HL-60 (cell line): Measurements from ENCODE around the gene NSMF.

Source experiments
- DNase-seq, 2 experiments: peaks; one replicate each; pipeline ENCODE4 v3.0.0-alpha.2; 2010 to 2020; ENCODE audit warnings: low read depth in 1 of 2, low spot score in 1 of 2
- H3K27ac ChIP-seq: fragments of 250-450 bp; sonication (Bioruptor Pico); replicated peaks from 2 replicates; pipeline ENCODE4 v1.5.1; 2020; ENCODE audit warnings: mild to moderate bottlenecking, moderate library complexity
- H3K27me3 ChIP-seq: fragments of 250-450 bp; sonication (Bioruptor Pico); 2 replicates; pipeline ENCODE4 v1.5.1; 2021; ENCODE audit warnings: mild to moderate bottlenecking, moderate library complexity; ENCODE audit not compliant: insufficient read depth, poor library complexity, severe bottlenecking
- H3K4me3 ChIP-seq: replicated peaks from 2 replicates; pipeline ENCODE4 v1.5.1; 2011; ENCODE audit warnings: mild to moderate bottlenecking, control low read depth, low read length; ENCODE audit not compliant: insufficient read depth
- GABPA ChIP-seq: IDR thresholded peaks from 2 replicates; pipeline ENCODE4 v1.6.1; 2012; ENCODE audit warnings: low read depth
- POLR2AphosphoS5 ChIP-seq: IDR thresholded peaks from 2 replicates; pipeline ENCODE4 v1.6.1; 2012; ENCODE audit warnings: low read depth
- REST ChIP-seq: IDR thresholded peaks from 2 replicates; pipeline ENCODE4 v1.6.1; 2012; ENCODE audit warnings: low read depth; ENCODE audit not compliant: insufficient replicate concordance
- SPI1 ChIP-seq: IDR thresholded peaks from 2 replicates; pipeline ENCODE4 v1.6.1; 2012; ENCODE audit warnings: low read depth, mild to moderate bottlenecking, borderline replicate concordance
- TF ChIP-seq, protein P1 (sequence below): IDR thresholded peaks from one replicate; pipeline ENCODE4 v1.5.1; 2011; ENCODE audit warnings: low read length, control low read depth, inconsistent platforms; ENCODE audit not compliant: insufficient read depth

NSMF gene

GRCh38 chr9:137475666-137476065 lies 16.5 kb upstream of the NSMF start:
- no peak for DNase-seq
- TF ChIP-seq SPI1, result no peak
- no peak for TF ChIP-seq GABPA
- TF ChIP-seq POLR2AphosphoS5, result no peak
- Histone ChIP-seq H3K27ac (no peak overlapping the region), H3K27me3 (no peaks in the 10 kb centered on the region), H3K4me3 (no peak overlapping the region)

GRCh38 chr9:137474271-137474670 lies 15.1 kb upstream of the NSMF start:
- Histone ChIP-seq H3K27ac (no peak overlapping the region), H3K27me3 (no peaks in the 10 kb centered on the region), H3K4me3 (no peak overlapping the region)
- TF ChIP-seq GABPA, result no peak
- no peak for TF ChIP-seq POLR2AphosphoS5
- TF ChIP-seq, protein P1, sequence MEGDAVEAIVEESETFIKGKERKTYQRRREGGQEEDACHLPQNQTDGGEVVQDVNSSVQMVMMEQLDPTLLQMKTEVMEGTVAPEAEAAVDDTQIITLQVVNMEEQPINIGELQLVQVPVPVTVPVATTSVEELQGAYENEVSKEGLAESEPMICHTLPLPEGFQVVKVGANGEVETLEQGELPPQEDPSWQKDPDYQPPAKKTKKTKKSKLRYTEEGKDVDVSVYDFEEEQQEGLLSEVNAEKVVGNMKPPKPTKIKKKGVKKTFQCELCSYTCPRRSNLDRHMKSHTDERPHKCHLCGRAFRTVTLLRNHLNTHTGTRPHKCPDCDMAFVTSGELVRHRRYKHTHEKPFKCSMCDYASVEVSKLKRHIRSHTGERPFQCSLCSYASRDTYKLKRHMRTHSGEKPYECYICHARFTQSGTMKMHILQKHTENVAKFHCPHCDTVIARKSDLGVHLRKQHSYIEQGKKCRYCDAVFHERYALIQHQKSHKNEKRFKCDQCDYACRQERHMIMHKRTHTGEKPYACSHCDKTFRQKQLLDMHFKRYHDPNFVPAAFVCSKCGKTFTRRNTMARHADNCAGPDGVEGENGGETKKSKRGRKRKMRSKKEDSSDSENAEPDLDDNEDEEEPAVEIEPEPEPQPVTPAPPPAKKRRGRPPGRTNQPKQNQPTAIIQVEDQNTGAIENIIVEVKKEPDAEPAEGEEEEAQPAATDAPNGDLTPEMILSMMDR, result no peak
- no peak for TF ChIP-seq SPI1
- TF ChIP-seq REST, result no peak
- no peak for DNase-seq

GRCh38 chr9:137470785-137471184 lies 11.7 kb upstream of the NSMF start:
- no peak for TF ChIP-seq POLR2AphosphoS5
- peak; percentile 56; the same call in 1 of the 2 replicates for TF ChIP-seq SPI1
- TF ChIP-seq, protein P1, result no peak
- no peak for TF ChIP-seq REST
- no peak for TF ChIP-seq GABPA
- peak in 1 of 2 experiments; percentile 51 for DNase-seq
- no peaks in the 10 kb centered on the region for H3K27me3 ChIP-seq
- H3K4me3 ChIP-seq, result no peak overlapping the region
- peak overlapping the region; percentile 23 for H3K27ac ChIP-seq

GRCh38 chr9:137467896-137468295 lies 8.8 kb upstream of the NSMF start:
- H3K4me3 ChIP-seq, result no peak overlapping the region
- H3K27me3 ChIP-seq, result no peaks in the 10 kb centered on the region
- TF ChIP-seq, protein P1, result no peak
- TF ChIP-seq POLR2AphosphoS5 (no peak), REST (no peak), GABPA (no peak), SPI1 (no peak)

More at GRCh38 chr9:137467896-137468295, 8.8 kb upstream of the NSMF start:
- no peak overlapping the region for H3K27ac ChIP-seq
- no peak for DNase-seq
